ENCODE data around the gene HS3ST5. TPM values are rescaled to one million over a fixed set of nuclear protein-coding genes. Genes with fewer than 3 reads are reported as not detected.

Gene HS3ST5
- total RNA-seq, 1 experiment from 2014 or later, result not detected

DNA sequence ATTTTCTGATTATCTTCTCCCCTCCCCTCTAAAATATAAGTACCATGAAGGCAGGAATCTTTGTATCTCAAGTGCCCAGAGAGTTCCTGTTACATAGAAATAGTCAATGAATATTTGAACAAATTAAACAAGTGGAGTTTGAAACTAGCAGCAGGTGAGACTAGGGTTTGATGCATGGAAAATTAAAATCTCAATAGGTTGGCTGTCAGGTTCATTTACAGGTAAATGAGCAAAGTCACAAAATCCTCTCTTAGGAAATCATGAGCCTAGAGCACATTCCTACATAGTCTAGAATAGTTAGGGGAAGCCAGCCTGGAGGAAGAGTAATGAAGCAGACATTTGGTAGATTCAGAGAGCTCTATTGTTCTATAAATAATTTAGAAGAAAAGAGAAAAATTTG is 140.4 kb downstream of the HS3ST5 start:
- no peaks in the 10 kb centered on the region for H3K9me2 ChIP-seq (ENCODE audit: insufficient read depth)
- peaks cover 21% of the 10 kb centered on the region; the same call in 1 of the 2 replicates for H3K27me3 ChIP-seq (ENCODE audit: insufficient read depth, low read length)
- DNase-seq (ENCODE audit: low read depth, low spot score), result no peak
- intact Hi-C loops (cut with micrococcal nuclease), result no loop called here
- H3K9me3 ChIP-seq (ENCODE audit: control insufficient read depth in 1 of 2, insufficient read depth in 1 of 2, low read depth in 1 of 2, low read length in 2 of 2), result no peaks in the 10 kb centered on the region
- no peaks in the 10 kb centered on the region for H3K79me2 ChIP-seq (ENCODE audit: insufficient read depth, low read length)
- ChIA-PET RAD21 (ENCODE audit: low non-redundant PET in 1 of 2, low total read pairs in 2 of 2, uncharacterized antibody in 2 of 2, unreplicated experiment in 2 of 2) (no interaction called here), POLR2A (no interaction called here), CTCF (no interaction called here)
- TF ChIP-seq MAX (IDR thresholded peaks at IDR 0.05) (no peak), JUND (IDR thresholded peaks at IDR 0.05) (no peak), POLR2A (IDR thresholded peaks at IDR 0.05; ENCODE audit: borderline replicate concordance, extremely low read depth, insufficient read depth, insufficient read length) (no peak), SIN3A (IDR thresholded peaks at IDR 0.05; ENCODE audit: low read depth) (no peak), ZNF274 (IDR thresholded peaks at IDR 0.05; ENCODE audit: low read depth, low read length) (no peak), SRF (IDR thresholded peaks at IDR 0.05; ENCODE audit: low read depth) (no peak), REST (IDR thresholded peaks at IDR 0.05; ENCODE audit: low read depth) (no peak), ZFX (IDR thresholded peaks at IDR 0.05) (no peak), TCF7L2 (IDR thresholded peaks at IDR 0.05; ENCODE audit: borderline replicate concordance, extremely low read depth, insufficient read depth, insufficient read length) (no peak), EZH2phosphoT487 (IDR thresholded peaks at IDR 0.05; ENCODE audit: borderline replicate concordance) (no peak), CTCF (IDR thresholded peaks at IDR 0.05 in 2 of 3, conservative IDR thresholded peaks at IDR 0.05 in 1 of 3; ENCODE audit: borderline replicate concordance in 1 of 3, insufficient read depth in 1 of 3, low read depth in 2 of 3, low read length in 2 of 3) (no peak), ATF3 (IDR thresholded peaks at IDR 0.05) (no peak)
- no peak overlapping the region for H3K4me3 ChIP-seq (replicated peaks in 1 of 2; ENCODE audit: low read depth in 1 of 2, low read length in 2 of 2)
- no peaks in the 10 kb centered on the region for H3K4me1 ChIP-seq (ENCODE audit: control insufficient read depth in 1 of 2, insufficient read depth in 2 of 2, low read length in 2 of 2)
- no peak overlapping the region for H3K9ac ChIP-seq (ENCODE audit: low read length)
- no peak overlapping the region for H3K4me2 ChIP-seq (ENCODE audit: low read length)
- H3K27ac ChIP-seq (ENCODE audit: low read depth, low read length), result no peak overlapping the region
- H3K36me3 ChIP-seq (ENCODE audit: control insufficient read depth in 1 of 2, insufficient read depth in 2 of 2, low read length in 2 of 2), result no peaks in the 10 kb centered on the region
- no peak for ATAC-seq
- H4K20me1 ChIP-seq (ENCODE audit: insufficient read depth), result no peaks in the 10 kb centered on the region
- no TSS peak for BruUV-seq (replicated peaks)
- no peak overlapping the region for H2AFZ ChIP-seq (ENCODE audit: low read depth, low read length, poor library complexity, severe bottlenecking)

All from HCT116 (cell line).